Cardiac fibroblast (primary cell): ENCODE data around the gene NPAS3.

Experiments
- DNase-seq, 2 donors: peaks; one replicate each; pipeline versions ENCODE4 v3.0.0 to v3.0.0-alpha.2; 2010; ENCODE audit warnings: low read depth in 2 of 2
- H3K4me3 ChIP-seq, 2 donors: replicated peaks in 1 of 2; 1 replicate in 1 of 2; 2 replicates in 1 of 2; pipeline ENCODE4 v1.5.1; 2011; ENCODE audit warnings: low read depth in 2 of 2, low read length in 2 of 2, mild to moderate bottlenecking in 2 of 2, moderate library complexity in 1 of 2
- CTCF ChIP-seq: IDR thresholded peaks from one replicate; pipeline ENCODE4 v1.5.1; 2011; ENCODE audit warnings: low read depth, mild to moderate bottlenecking, low read length, inconsistent platforms

The NPAS3 gene

GRCh38 chr14:33375196-33375595 is 436.5 kb downstream of the NPAS3 start:
- DNase-seq, result no peak
- TF ChIP-seq CTCF, result no peak

GRCh38 chr14:33375786-33376185 is 437.1 kb downstream of the NPAS3 start:
- no peak for TF ChIP-seq CTCF
- peak; percentile 6 to 28 for DNase-seq
- H3K4me3 ChIP-seq, result no peak overlapping the region

More at GRCh38 chr14:33375196-33375595, 436.5 kb downstream of the NPAS3 start:
- H3K4me3 ChIP-seq, result no peak overlapping the region

- no peak for TF ChIP-seq CTCF
- DNase-seq, result no peak
- no peak overlapping the region for H3K4me3 ChIP-seq
Measured at GRCh38 chr14:33376510-33376909, 437.8 kb downstream of the NPAS3 start.

- no peak for TF ChIP-seq CTCF
Measured at GRCh38 chr14:33377596-33378390, 439.1 kb downstream of the NPAS3 start.

GRCh38 chr14:33381717-33382116 is 443.0 kb downstream of the NPAS3 start:
- DNase-seq, result no peak
- no peak for TF ChIP-seq CTCF
- H3K4me3 ChIP-seq, result no peak overlapping the region

More at GRCh38 chr14:33377596-33378390, 439.1 kb downstream of the NPAS3 start:
- DNase-seq, result no peak
- H3K4me3 ChIP-seq, result no peak overlapping the region

- DNase-seq, result no peak
- TF ChIP-seq CTCF, result no peak
- H3K4me3 ChIP-seq, result no peak overlapping the region
Measured at GRCh38 chr14:33386140-33386539, 447.5 kb downstream of the NPAS3 start.
